RPMI8226 (cell line): Measurements from ENCODE around the gene AFAP1L2.

Experiments
- DNase-seq: peaks from one replicate; pipeline ENCODE4 v3.0.0-alpha.2; 2015

The AFAP1L2 gene

DNA sequence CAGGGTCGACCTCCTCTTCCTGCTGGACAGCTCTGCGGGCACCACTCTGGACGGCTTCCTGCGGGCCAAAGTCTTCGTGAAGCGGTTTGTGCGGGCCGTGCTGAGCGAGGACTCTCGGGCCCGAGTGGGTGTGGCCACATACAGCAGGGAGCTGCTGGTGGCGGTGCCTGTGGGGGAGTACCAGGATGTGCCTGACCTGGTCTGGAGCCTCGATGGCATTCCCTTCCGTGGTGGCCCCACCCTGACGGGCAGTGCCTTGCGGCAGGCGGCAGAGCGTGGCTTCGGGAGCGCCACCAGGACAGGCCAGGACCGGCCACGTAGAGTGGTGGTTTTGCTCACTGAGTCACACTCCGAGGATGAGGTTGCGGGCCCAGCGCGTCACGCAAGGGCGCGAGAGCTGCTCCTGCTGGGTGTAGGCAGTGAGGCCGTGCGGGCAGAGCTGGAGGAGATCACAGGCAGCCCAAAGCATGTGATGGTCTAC lies 118.3 kb downstream of the AFAP1L2 start:
- DNase-seq = no peak

GRCh38 chr10:114284346-114285071 lies 119.8 kb downstream of the AFAP1L2 start:
- no peak for DNase-seq

DNA sequence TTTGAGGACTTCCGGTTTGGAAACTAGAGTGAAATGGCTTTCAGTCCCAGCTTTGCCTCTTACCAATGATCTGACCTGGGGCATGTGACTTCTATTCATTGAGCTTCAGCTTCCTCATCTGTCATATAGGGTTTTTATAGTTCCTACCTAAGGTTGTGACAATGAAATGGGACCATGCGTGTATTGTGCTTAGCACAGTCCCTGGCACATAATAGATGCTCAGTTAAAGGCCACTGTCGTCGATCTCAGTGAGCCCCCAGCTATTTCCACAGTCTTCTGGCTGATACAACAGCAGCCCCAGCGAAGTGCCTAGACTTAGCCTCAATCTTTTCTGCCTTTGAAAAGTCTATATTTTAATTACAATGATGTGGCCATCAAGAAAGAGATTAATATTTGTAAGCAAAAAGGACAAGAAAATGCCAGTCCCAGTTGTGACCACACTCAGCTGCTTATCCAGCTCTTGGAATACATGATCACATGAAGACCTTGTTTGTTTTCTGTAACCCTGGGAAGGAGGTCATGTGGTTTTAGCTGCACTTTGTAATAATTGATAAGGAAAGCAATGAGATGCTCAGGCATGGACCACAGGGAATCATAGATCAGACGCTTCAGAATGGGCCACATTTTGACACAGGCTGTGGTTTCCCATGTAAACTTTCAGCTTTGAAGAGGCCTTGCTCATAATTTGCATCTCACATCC lies 120.6 kb downstream of the AFAP1L2 start:
- no peak for DNase-seq

DNA sequence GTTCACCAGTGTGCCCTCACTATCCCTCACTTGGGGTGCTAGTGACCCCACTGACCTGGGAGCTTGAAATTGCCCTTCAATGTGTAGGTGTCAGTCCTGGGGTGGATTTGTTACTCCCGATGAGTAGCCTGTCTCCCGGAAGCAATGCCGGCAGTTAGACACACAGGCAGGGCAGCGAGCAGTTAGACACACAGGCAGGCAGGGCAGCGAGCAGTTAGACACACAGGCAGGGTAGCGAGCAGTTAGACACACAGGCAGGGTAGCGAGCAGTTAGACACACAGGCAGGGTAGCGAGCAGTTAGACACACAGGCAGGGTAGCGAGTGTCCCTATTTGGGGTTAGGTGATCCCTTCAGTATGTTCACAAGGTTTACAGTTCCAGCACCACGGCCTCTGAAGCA lies 121.2 kb downstream of the AFAP1L2 start:
- no peak for DNase-seq

GRCh38 chr10:114282526-114282925 lies 121.8 kb downstream of the AFAP1L2 start:
- DNase-seq = no peak

DNA sequence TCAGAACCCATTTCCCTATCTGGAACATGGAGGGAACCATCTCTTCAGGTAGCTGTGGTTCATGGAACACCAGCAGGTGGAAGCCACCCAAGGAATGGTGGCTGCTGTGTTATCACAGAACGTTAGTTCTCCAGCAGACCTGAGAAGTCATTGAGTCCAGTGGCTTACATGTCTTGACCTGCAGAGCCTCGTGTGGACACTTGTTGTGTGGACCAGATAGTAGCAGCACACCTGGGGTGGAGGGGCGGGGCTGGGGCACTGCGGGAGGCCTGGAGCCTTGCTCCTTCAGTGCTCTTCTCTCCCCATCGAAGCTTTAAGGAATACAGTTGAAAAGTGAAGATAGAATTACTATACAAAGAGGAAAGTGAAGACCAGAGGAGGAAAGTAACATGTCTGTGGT lies 122.8 kb downstream of the AFAP1L2 start:
- DNase-seq = no peak

- DNase-seq = no peak
Observed at GRCh38 chr10:114281006-114281405, 123.3 kb downstream of the AFAP1L2 start.

DNA sequence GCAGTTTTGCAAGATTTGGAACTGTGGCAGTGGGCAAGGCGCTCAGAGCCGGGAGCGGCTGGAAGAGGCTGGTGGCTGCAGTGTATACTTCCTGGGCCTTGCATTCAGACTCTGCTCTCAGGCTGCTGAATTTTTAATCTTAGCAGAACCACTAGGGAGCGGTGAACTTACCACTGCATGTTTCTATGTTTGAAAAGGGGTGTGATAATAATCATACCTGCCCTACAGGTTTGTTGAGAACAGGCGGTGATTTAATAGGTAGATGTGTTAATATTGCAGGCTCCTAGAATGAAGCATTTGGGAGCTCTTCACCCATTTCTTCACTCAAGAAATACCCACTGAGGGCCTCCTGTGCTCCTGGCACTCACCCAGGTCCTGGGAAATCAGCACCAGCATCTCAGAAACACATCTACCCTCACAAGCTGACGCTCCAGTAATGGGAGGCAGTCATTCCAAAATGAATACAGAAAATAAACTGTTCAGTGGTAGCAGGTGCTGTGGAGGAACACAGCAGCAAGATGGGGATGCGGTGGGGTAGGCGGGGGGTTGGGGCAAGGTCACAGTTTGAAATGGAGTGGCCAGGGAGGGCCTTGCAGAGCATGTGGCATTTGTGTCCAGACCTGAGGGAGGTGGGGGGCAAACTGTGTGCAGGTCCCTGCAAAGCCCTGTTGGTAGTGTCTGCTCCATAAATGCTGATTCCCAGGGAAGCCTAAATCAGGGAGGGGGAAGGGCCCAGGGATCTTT lies 124.2 kb downstream of the AFAP1L2 start:
- DNase-seq = no peak

GRCh38 chr10:114279289-114279688 lies 125.0 kb downstream of the AFAP1L2 start:
- no peak for DNase-seq

GRCh38 chr10:114278884-114279191 lies 125.5 kb downstream of the AFAP1L2 start:
- no peak for DNase-seq

- DNase-seq = no peak
Observed at GRCh38 chr10:114278140-114278883, 126.0 kb downstream of the AFAP1L2 start.

DNA sequence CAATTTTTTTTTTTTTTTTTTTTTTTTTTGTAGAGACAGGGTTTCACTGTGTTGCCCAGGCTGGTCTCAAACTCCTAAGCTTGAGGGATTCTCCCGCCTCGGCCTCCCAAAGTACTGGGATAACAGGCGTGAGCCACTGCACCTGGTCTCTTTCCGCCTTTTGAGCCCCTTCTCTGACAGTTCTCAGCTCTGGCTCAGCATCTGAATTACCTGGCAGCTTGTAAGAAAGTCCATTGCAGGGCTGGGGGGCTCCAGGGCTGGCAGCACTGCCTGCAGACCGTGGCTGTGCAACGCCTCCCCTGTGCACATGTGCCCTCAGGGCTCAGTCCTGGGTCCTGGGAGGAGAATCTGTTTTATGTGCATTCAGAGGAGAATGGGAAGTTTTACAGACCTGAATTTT lies 127.6 kb downstream of the AFAP1L2 start:
- no peak for DNase-seq

GRCh38 chr10:114276066-114276465 lies 128.2 kb downstream of the AFAP1L2 start:
- DNase-seq = no peak

DNA sequence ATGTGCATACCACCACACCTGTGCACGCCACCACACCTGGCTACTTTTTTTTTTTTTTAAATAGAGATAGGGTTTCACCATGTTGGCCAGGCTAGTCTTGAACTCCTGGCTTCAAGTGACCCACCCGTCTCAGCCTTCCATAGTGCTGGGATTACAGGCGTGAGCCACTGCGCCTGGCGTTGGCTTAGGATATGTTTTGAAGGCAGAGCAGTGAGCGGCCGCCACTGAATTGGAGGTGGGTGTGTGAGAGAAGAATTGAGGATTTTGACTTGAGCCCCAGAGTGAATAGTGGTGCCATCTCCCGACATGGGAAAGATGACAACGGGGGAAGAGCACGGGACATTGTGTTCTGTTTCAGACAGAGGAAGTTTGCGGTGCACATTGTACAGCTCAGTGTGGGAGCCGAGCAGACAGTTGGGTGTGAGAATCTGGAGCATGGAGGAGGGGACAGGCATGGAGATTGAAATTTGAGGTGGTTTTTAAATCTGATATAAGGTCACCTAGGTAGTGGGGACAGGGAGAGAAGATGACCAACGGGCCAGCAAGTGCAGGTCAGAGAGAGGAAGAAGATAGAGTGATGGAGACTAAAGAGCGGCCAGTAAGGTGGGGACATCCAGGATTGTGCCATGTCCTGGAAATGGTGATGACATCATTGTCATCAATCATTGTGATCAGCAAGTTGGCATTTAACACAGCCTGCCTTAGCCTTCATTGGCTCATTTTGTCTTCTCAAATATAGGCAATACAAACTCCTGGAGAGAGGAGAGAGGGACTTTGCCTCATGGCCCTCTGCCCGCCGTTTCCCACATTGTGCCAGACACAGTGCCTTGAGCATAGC lies 129.5 kb downstream of the AFAP1L2 start:
- no peak for DNase-seq

- no peak for DNase-seq
Observed at GRCh38 chr10:114273910-114274309, 130.4 kb downstream of the AFAP1L2 start.

GRCh38 chr10:114272696-114273095 lies 131.6 kb downstream of the AFAP1L2 start:
- DNase-seq = no peak

- DNase-seq = no peak
Observed at GRCh38 chr10:114271779-114272167, 132.5 kb downstream of the AFAP1L2 start.

GRCh38 chr10:114271075-114271778 lies 133.1 kb downstream of the AFAP1L2 start:
- no peak for DNase-seq

- DNase-seq = no peak
Observed at GRCh38 chr10:114266521-114266920, 137.8 kb downstream of the AFAP1L2 start.

DNA sequence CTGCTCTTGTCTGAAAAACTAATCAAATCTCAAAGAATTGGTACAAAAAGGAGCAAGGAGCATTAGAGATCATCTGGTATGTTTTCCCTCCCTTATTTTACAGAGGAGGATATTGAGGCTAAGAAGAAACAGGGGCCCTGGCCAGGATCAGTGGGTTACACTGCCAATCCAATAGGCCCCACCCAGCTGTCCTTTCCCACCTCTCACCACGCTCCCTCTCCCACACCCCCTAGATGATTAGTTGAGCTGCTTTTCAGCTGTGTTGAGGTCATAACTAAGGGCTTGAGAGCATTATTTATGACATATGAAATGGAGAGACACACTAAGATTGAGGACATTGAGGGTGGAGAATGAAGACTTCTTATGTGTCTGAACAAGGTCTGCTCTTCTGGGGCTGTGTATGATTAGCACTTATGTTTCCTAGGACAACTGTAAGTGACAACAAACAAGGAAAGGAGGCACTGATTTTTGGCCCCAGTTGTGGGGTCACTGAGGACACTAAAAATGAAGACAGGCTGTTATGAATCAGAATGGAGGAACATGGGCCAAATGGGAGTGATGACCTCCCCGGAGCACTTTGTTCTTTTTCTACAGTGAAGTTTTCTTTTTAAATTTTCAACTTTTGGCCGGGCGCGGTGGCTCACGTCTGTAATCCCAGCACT lies 138.8 kb downstream of the AFAP1L2 start:
- no peak for DNase-seq

- no peak for DNase-seq
Observed at GRCh38 chr10:114262496-114262895, 141.8 kb downstream of the AFAP1L2 start.
